ENCODE measurements around the gene SFRP2.

SFRP2 gene

GRCh38 chr4:153747406-153747955 is 41.4 kb downstream of the SFRP2 start:
- H3K4me1 Mint-ChIP-seq (ENCODE audit: low read depth), result peaks cover 2% of the 10 kb centered on the region
- no peaks in the 10 kb centered on the region for H3K9me3 Mint-ChIP-seq

GRCh38 chr4:153745651-153746050 is 43.2 kb downstream of the SFRP2 start:
- H3K9me3 Mint-ChIP-seq, result peaks cover 3% of the 10 kb centered on the region
- no peak overlapping the region for H3K4me3 Mint-ChIP-seq
- no peak for DNase-seq
- peaks cover 8% of the 10 kb centered on the region for H3K27me3 Mint-ChIP-seq
- H3K4me1 Mint-ChIP-seq (ENCODE audit: low read depth), result peaks cover 2% of the 10 kb centered on the region
- no peaks in the 10 kb centered on the region for H3K36me3 Mint-ChIP-seq (ENCODE audit: low read depth)
- H3K27ac Mint-ChIP-seq, result no peak overlapping the region

More at GRCh38 chr4:153747406-153747955, 41.4 kb downstream of the SFRP2 start:
- no peaks in the 10 kb centered on the region for H3K27me3 Mint-ChIP-seq
- H3K36me3 Mint-ChIP-seq (ENCODE audit: low read depth), result no peaks in the 10 kb centered on the region
- no peak overlapping the region for H3K4me3 Mint-ChIP-seq
- H3K27ac Mint-ChIP-seq, result no peak overlapping the region
- DNase-seq, result no peak

GRCh38 chr4:153741541-153741940 is 47.3 kb downstream of the SFRP2 start:
- Mint-ChIP-seq H3K27ac (no peak overlapping the region), H3K9me3 (peaks cover 5% of the 10 kb centered on the region)

GRCh38 chr4:153735906-153736461 is 52.9 kb downstream of the SFRP2 start:
- Mint-ChIP-seq H3K4me3 (no peak overlapping the region), H3K27ac (no peak overlapping the region), H3K4me1 (ENCODE audit: low read depth) (peaks cover 12% of the 10 kb centered on the region), H3K27me3 (peaks cover 8% of the 10 kb centered on the region), H3K9me3 (peaks cover 5% of the 10 kb centered on the region), H3K36me3 (ENCODE audit: low read depth) (no peaks in the 10 kb centered on the region)
- no peak for DNase-seq

More at GRCh38 chr4:153741541-153741940, 47.3 kb downstream of the SFRP2 start:
- Mint-ChIP-seq H3K27me3 (peaks cover 9% of the 10 kb centered on the region), H3K36me3 (ENCODE audit: low read depth) (no peaks in the 10 kb centered on the region), H3K4me1 (ENCODE audit: low read depth) (no peaks in the 10 kb centered on the region), H3K4me3 (no peak overlapping the region)
- no peak for DNase-seq

GRCh38 chr4:153733751-153734448 is 55.0 kb downstream of the SFRP2 start:
- no peak overlapping the region for H3K27ac Mint-ChIP-seq
- no peaks in the 10 kb centered on the region for H3K9me3 Mint-ChIP-seq
- H3K36me3 Mint-ChIP-seq (ENCODE audit: low read depth), result no peaks in the 10 kb centered on the region
- H3K27me3 Mint-ChIP-seq, result peaks cover 3% of the 10 kb centered on the region
- H3K4me1 Mint-ChIP-seq (ENCODE audit: low read depth), result peaks cover 12% of the 10 kb centered on the region
- no peak for DNase-seq
- no peak overlapping the region for H3K4me3 Mint-ChIP-seq

GRCh38 chr4:153731239-153731638 is 57.6 kb downstream of the SFRP2 start:
- Mint-ChIP-seq H3K27ac (no peak overlapping the region), H3K4me3 (no peak overlapping the region), H3K4me1 (ENCODE audit: low read depth) (peaks cover 12% of the 10 kb centered on the region), H3K36me3 (ENCODE audit: low read depth) (no peaks in the 10 kb centered on the region), H3K27me3 (peaks cover 3% of the 10 kb centered on the region), H3K9me3 (no peaks in the 10 kb centered on the region)
- DNase-seq, result no peak
